ENCODE measurements around the gene PTPRD. TPM values are rescaled to one million over a fixed set of nuclear protein-coding genes. Genes with fewer than 3 reads are reported as not detected.

PTPRD gene
- total and polyA plus RNA-seq, 2 experiments from 2014 or later: 11.5 to 58.0 TPM

GRCh38 chr9:9212963-9213362 is 1399.8 kb downstream of the PTPRD start:
- no peaks in the 10 kb centered on the region for H3K9me2 ChIP-seq (ENCODE audit: insufficient read depth)
- no peaks in the 10 kb centered on the region for H3K36me3 Mint-ChIP-seq (ENCODE audit: low read depth)
- TF ChIP-seq EZH2phosphoT487 (IDR thresholded peaks at IDR 0.05; ENCODE audit: unreplicated experiment): no peak
- TF ChIP-seq CTCF (conservative IDR thresholded peaks at IDR 0.05; ENCODE audit: low read depth in 2 of 2): no peak
- H3K4me1 Mint-ChIP-seq: peaks cover 9% of the 10 kb centered on the region; the same call in 2 of the 3 replicates
- H3K27me3 Mint-ChIP-seq (ENCODE audit: insufficient read depth, low read depth, poor library complexity): no peaks in the 10 kb centered on the region
- ATAC-seq: no peak
- H3K36me3 ChIP-seq (ENCODE audit: insufficient read depth): no peaks in the 10 kb centered on the region
- no peak overlapping the region for H3K4me2 ChIP-seq
- H2AFZ ChIP-seq: no peak overlapping the region
- no peak overlapping the region for H3K4me3 Mint-ChIP-seq
- H3K4me1 ChIP-seq (ENCODE audit: insufficient read depth): no peaks in the 10 kb centered on the region
- H4K20me1 ChIP-seq (replicated peaks; ENCODE audit: insufficient read depth): no peaks in the 10 kb centered on the region
- H3K27ac ChIP-seq (ENCODE audit: low read depth): no peak overlapping the region
- no peaks in the 10 kb centered on the region for H3F3A ChIP-seq (replicated peaks; ENCODE audit: low read depth)
- no peak overlapping the region for H3K27ac Mint-ChIP-seq
- DNase-seq (ENCODE audit: low spot score): no peak
- no peaks in the 10 kb centered on the region for H3K79me2 ChIP-seq (replicated peaks; ENCODE audit: insufficient read depth)
- no peaks in the 10 kb centered on the region for H3K27me3 ChIP-seq (ENCODE audit: insufficient read depth)
- no peak overlapping the region for H3K4me3 ChIP-seq
- no peaks in the 10 kb centered on the region for H3K9me3 Mint-ChIP-seq

GRCh38 chr9:9202276-9202675 is 1410.5 kb downstream of the PTPRD start:
- ATAC-seq: no peak
- Histone ChIP-seq H4K20me1 (replicated peaks; ENCODE audit: insufficient read depth) (no peaks in the 10 kb centered on the region), H3K9me2 (ENCODE audit: insufficient read depth) (peaks cover 3% of the 10 kb centered on the region; the same call in 1 of the 2 replicates), H3K4me3 (no peak overlapping the region), H3K79me2 (replicated peaks; ENCODE audit: insufficient read depth) (no peaks in the 10 kb centered on the region), H3K27me3 (ENCODE audit: insufficient read depth) (no peaks in the 10 kb centered on the region), H3K4me1 (ENCODE audit: insufficient read depth) (0 out of 2 replicates have a peak, but pooled peaks cover 7% of the 10 kb centered on the region), H3K27ac (ENCODE audit: low read depth) (no peak overlapping the region), H3F3A (replicated peaks; ENCODE audit: low read depth) (no peaks in the 10 kb centered on the region), H3K36me3 (ENCODE audit: insufficient read depth) (no peaks in the 10 kb centered on the region), H3K4me2 (no peak overlapping the region), H2AFZ (no peak overlapping the region)
- no peak overlapping the region for H3K4me3 Mint-ChIP-seq
- H3K9me3 Mint-ChIP-seq: no peaks in the 10 kb centered on the region
- peaks cover 9% of the 10 kb centered on the region for H3K4me1 Mint-ChIP-seq
- no peak overlapping the region for H3K27ac Mint-ChIP-seq
- no peaks in the 10 kb centered on the region for H3K36me3 Mint-ChIP-seq (ENCODE audit: low read depth)
- no peak for DNase-seq (ENCODE audit: low spot score)
- no peaks in the 10 kb centered on the region for H3K27me3 Mint-ChIP-seq (ENCODE audit: insufficient read depth, low read depth, poor library complexity)
- TF ChIP-seq POLR2AphosphoS5 (IDR thresholded peaks at IDR 0.05; ENCODE audit: low read depth) (no peak), ZNF114 (CRISPR knock-in tag; IDR thresholded peaks at IDR 0.05) (no peak), CREB1 (CRISPR knock-in tag; IDR thresholded peaks at IDR 0.05; ENCODE audit: low read depth) (no peak), EZH2 (IDR thresholded peaks at IDR 0.05; ENCODE audit: low read depth, unreplicated experiment) (no peak), ZNF331 (CRISPR knock-in tag; IDR thresholded peaks at IDR 0.05; ENCODE audit: low read depth) (no peak), ZNF462 (CRISPR knock-in tag; IDR thresholded peaks at IDR 0.05) (no peak), REST (IDR thresholded peaks at IDR 0.05; ENCODE audit: unreplicated experiment) (no peak), JUNB (IDR thresholded peaks at IDR 0.05; ENCODE audit: unreplicated experiment) (no peak)
